ENCODE measurements around the gene DARS1. TPM values are rescaled to one million over a fixed set of nuclear protein-coding genes. Genes with fewer than 3 reads are reported as not detected.

Gene DARS1
- total RNA-seq, 1 donor from 2014 or later, result 62.8 TPM

GRCh38 chr2:135870571-135870970, 114.9 kb downstream of the DARS1 start:
- intact Hi-C loops (cut with DNase I), result no loop called here
- DNase-seq (no peak), ATAC-seq (ENCODE audit: poor library complexity) (no peak)

- intact Hi-C loops (cut with DNase I), result no loop called here
- no peak for ATAC-seq (ENCODE audit: poor library complexity)
- DNase-seq, result no peak
Measured at GRCh38 chr2:135863233-135863632, 122.2 kb downstream of the DARS1 start.

- ATAC-seq (ENCODE audit: poor library complexity) (no peak), DNase-seq (no peak)
Measured at GRCh38 chr2:135862718-135863117, 122.7 kb downstream of the DARS1 start.

More at GRCh38 chr2:135862718-135863117, 122.7 kb downstream of the DARS1 start:
- intact Hi-C loops (cut with DNase I), result no loop called here

Other genes with a start within 250 kb of the DARS1 start
- 62.0 TPM for gene UBXN4, start 243.8 kb downstream of the DARS1 start, total RNA-seq
- gene LCT, start 148.4 kb downstream of the DARS1 start, total RNA-seq, result not detected
- 4.0 TPM for gene MCM6, start 109.2 kb downstream of the DARS1 start, total RNA-seq
- gene CXCR4, start 132.5 kb upstream of the DARS1 start, total RNA-seq, result 2.0 TPM